ENCODE data around the gene BECN2. TPM values are rescaled to one million over a fixed set of nuclear protein-coding genes. Genes with fewer than 3 reads are reported as not detected.

BECN2 gene, protein sequence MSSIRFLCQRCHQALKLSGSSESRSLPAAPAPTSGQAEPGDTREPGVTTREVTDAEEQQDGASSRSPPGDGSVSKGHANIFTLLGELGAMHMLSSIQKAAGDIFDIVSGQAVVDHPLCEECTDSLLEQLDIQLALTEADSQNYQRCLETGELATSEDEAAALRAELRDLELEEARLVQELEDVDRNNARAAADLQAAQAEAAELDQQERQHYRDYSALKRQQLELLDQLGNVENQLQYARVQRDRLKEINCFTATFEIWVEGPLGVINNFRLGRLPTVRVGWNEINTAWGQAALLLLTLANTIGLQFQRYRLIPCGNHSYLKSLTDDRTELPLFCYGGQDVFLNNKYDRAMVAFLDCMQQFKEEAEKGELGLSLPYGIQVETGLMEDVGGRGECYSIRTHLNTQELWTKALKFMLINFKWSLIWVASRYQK
- total RNA-seq, result not detected
- long read RNA-seq, result 0 reads

- no peak for DNase-seq (ENCODE audit: low spot score)
Measured at GRCh38 chr1:241957692-241958494, at the start of gene BECN2. TSS of gene BECN2 (plus strand) at chr1:241957767. CDS start at chr1:241957767, 0 bp downstream.

- DNase-seq (ENCODE audit: low spot score), result no peak
Measured at GRCh38 chr1:241916196-241916595, 41.4 kb upstream of the BECN2 start.

GRCh38 chr1:241917487-241917886 lies 40.1 kb upstream of the BECN2 start:
- DNase-seq (ENCODE audit: low spot score), result no peak

- DNase-seq (ENCODE audit: low spot score), result no peak
Measured at GRCh38 chr1:241918879-241919278, 38.7 kb upstream of the BECN2 start.

DNA sequence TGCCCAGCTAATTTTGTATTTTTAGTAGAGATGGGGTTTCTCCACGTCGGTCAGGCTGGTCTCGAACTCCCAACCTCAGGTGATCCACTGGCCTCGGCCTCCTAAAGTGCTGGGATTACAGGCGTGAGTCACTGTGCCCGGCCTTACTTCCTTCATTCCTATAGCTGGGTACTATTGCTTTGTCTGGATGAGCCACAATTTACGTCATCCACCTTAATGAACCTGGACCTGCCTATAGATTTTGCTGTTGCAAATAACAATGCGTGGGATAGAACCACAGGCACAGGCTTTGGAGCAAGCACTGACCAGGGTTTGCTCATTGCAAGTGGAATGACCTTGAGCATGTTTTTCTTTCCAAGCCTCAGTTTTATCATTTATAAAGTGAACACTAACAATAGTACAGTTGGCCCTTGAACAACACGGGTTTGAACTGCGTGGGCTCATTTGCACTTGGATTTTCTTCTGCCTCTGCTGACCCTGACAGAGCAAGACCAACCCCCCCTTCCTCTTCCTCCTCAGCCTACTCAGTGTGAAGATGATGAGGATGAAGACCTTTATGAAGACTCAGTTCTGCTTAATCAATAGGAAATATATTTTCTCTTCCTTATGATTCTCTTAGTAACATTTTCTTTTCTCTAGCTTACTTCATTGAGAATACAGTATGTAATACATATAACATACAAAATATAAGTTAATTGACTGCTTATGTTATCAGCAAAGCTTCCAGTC lies 33.3 kb upstream of the BECN2 start:
- peak; percentile 11 for DNase-seq (ENCODE audit: low spot score)

GRCh38 chr1:241926141-241926540 lies 31.4 kb upstream of the BECN2 start:
- peak; percentile 39 for DNase-seq (ENCODE audit: low spot score)

DNA sequence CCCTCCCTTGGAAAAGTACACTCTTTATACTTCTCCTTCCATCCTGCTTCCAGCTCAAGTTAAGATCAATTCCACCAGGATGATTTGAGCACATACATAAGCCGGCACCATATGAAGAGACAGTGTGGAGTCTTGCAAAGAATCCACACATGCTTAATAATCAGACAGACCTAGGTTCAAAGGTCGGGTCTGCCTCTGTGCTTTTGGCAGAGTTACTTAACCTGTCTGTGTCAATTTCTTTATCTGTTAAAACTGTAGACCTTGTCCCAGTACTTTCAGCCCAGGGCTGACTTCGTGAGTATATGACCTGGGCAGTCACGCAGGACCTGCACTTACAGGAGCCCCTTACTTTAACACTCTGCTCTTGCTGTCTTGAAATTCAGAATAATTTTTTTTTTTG lies 30.2 kb upstream of the BECN2 start:
- no peak for DNase-seq (ENCODE audit: low spot score)

DNA sequence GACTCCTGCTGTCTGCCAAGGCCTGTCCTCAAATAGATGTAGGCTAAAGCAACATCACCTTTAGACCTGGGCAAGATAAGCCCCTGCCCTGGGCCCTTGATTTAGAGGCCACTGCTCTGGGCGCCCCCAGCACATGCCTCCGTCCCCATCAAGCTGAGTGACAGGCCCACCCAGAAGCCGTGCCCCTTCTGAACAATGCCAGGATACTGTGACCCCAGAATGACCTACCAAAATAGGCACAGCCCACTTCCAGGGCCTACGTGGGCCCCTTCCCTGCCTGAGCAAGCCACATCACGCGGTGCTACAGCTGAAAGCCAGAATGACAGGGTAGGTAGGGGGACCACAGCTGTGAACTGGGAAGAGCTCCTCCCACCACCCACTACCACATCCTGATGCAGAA lies 24.7 kb upstream of the BECN2 start:
- DNase-seq (ENCODE audit: low spot score), result no peak

GRCh38 chr1:241934201-241934848 lies 23.2 kb upstream of the BECN2 start:
- DNase-seq (ENCODE audit: low spot score), result no peak

GRCh38 chr1:241934866-241935265 lies 22.7 kb upstream of the BECN2 start:
- no peak for DNase-seq (ENCODE audit: low spot score)

- DNase-seq (ENCODE audit: low spot score), result no peak
Measured at GRCh38 chr1:241939798-241940197, 17.8 kb upstream of the BECN2 start.

DNA sequence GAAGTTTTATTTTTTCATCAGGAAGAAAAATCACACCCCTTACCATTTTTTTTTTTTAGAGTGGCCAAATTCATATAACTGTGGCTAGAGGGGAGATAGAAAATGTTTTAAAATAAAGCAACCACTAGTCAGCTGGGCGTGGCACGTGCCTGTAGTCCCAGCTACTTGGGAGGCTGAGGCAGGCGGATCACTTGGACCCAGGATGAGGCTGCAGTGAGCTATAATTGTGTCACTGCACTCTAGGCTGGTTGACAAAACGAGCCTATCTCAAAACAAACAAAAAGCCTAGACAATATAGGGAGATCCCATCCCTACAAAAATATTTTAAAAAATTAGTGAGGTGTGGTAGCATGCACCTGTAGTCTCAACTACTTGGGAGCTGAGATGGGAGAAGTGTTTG lies 14.8 kb upstream of the BECN2 start:
- no peak for DNase-seq (ENCODE audit: low spot score)

DNA sequence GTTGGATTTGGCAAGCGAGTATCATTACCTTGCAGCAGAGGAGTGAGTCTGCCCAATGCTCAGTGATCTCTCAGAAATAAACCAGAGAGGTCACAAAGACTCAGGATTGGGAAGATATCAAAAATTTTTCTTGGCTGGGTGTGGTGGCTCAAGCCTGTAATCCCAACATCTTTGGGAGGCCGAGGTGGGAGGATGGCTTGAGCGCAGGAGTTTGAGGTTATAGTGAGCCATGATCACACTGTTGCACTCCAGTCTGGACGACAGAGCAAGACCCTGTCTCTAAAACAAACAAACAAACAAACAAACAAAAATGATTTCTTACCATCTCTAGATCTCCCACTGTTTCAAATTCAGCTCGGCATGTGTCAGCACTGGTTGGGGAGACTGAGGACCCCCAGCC lies 13.3 kb upstream of the BECN2 start:
- no peak for DNase-seq (ENCODE audit: low spot score)

- no peak for DNase-seq (ENCODE audit: low spot score)
Measured at GRCh38 chr1:241947354-241947753, 10.2 kb upstream of the BECN2 start.

GRCh38 chr1:241950390-241950789 lies 7.2 kb upstream of the BECN2 start:
- DNase-seq (ENCODE audit: low spot score), result no peak

DNA sequence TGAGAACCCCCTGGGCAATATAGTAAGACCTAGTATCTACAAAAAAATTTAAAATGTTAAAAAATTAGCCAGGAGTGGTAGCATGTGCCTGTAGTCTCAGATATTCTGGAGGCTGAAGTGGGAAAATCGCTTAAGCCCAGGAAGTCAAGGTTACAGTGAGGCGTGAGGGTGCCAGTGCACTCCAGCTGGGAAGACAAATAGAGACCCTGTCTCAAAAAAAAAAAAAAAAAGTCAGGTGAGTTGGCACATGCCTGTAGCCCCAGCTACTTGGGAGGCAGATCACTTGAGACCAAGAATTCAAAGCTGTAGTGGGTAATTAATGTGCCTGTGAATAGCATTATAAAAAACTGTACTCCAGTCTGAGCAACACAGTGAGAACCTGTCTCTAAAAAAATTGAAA lies 4.6 kb downstream of the BECN2 start:
- no peak for DNase-seq (ENCODE audit: low spot score)

- DNase-seq (ENCODE audit: low spot score), result no peak
Measured at GRCh38 chr1:241963722-241964121, 6.2 kb downstream of the BECN2 start.

- no peak for DNase-seq (ENCODE audit: low spot score)
Measured at GRCh38 chr1:241964550-241965282, 7.1 kb downstream of the BECN2 start.

- DNase-seq (ENCODE audit: low spot score), result no peak
Measured at GRCh38 chr1:241968611-241969010, 11.0 kb downstream of the BECN2 start.

DNA sequence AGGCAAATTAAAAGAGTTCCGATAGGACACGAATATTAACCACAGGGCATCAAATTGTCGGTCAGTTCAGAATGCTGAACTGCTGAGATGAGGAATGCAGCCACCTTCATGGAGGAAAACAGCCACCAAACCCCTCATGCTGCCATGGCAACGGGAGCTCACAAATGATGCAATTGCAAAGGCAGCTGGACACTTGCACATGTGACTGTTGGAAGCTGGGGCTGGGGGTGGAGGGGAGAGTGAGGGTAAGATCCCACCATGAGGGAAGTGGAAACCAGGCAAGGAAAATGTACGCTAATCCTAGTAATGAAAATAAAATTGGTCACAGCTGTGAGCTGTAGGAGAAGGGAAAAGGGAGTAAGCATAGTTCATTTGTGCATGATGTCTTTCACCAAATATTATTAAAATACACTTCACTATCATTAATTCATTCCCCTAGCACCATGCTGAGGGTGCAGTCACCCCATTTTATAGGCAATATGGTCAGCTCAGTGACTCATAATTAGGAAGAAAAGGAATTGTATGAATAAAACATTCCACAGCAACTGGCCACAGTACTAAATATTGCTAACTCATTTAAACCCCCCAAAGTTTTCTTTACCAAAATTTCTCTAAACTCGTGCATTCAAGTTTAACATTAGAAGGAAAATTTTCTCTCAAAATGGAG lies 15.3 kb downstream of the BECN2 start:
- no peak for DNase-seq (ENCODE audit: low spot score)
